ENCODE measurements around the gene CDK10.
"Not testable (repeated sequence)": the region's sequence is repeated elsewhere in the genome, so short reads cannot be mapped to it uniquely, and the experiment has no call there.

CDK10 gene

GRCh38 chr16:89658221-89658879, 28.1 kb upstream of the CDK10 start:
- TF ChIP-seq, protein P1, sequence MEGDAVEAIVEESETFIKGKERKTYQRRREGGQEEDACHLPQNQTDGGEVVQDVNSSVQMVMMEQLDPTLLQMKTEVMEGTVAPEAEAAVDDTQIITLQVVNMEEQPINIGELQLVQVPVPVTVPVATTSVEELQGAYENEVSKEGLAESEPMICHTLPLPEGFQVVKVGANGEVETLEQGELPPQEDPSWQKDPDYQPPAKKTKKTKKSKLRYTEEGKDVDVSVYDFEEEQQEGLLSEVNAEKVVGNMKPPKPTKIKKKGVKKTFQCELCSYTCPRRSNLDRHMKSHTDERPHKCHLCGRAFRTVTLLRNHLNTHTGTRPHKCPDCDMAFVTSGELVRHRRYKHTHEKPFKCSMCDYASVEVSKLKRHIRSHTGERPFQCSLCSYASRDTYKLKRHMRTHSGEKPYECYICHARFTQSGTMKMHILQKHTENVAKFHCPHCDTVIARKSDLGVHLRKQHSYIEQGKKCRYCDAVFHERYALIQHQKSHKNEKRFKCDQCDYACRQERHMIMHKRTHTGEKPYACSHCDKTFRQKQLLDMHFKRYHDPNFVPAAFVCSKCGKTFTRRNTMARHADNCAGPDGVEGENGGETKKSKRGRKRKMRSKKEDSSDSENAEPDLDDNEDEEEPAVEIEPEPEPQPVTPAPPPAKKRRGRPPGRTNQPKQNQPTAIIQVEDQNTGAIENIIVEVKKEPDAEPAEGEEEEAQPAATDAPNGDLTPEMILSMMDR (IDR thresholded peaks at IDR 0.05; ENCODE audit: low read depth, low read length) = no peak
- no peak for TF ChIP-seq EZH2phosphoT487 (IDR thresholded peaks at IDR 0.05; ENCODE audit: low read depth)
- no peaks in the 10 kb centered on the region for H4K20me1 ChIP-seq (ENCODE audit: insufficient read depth, low read length)
- peak overlapping the region; percentile 95 for H3K9ac ChIP-seq (ENCODE audit: low read length)
- peaks cover 17% of the 10 kb centered on the region for H3K36me3 ChIP-seq (replicated peaks; ENCODE audit: low read depth, low read length)
- no peaks in the 10 kb centered on the region for H3K27me3 ChIP-seq (ENCODE audit: low read depth, low read length)
- peak overlapping the region; percentile 81 for H2AFZ ChIP-seq (ENCODE audit: low read depth, low read length)
- H3K79me2 ChIP-seq (ENCODE audit: low read length) = peaks cover 44% of the 10 kb centered on the region
- peaks cover 10% of the 10 kb centered on the region for H3K4me1 ChIP-seq (ENCODE audit: low read length)
- no peaks in the 10 kb centered on the region for H3K9me3 ChIP-seq (ENCODE audit: insufficient read depth, low read length)
- peak overlapping the region; percentile 87 for H3K4me2 ChIP-seq (ENCODE audit: low read length)
- peak overlapping the region; percentile 41 for H3K27ac ChIP-seq (ENCODE audit: low read length)
- peak overlapping the region; percentile 95 for H3K4me3 ChIP-seq (ENCODE audit: low read length)

DNA sequence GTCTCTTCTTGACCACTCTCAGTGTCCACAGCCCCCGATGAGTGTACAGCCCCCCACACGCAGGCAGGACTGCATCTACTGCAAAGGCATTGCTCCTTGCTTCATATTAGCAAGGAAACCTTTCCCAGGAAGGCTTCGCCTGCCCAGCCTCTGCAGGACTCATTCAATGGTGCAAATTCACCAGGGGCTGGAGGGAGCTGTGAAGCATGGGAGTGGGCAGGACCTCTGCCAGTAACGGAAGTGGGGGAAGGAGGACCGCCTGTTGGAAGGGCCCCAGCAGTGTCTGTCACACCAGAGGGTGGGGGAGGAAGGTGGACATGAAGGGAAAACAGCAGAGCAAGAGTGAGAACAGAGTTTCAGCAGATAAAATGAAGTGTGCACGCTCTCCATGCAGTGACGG, 26.3 kb upstream of the CDK10 start:
- no peak overlapping the region for H3K27ac ChIP-seq (ENCODE audit: low read length)
- peaks cover 32% of the 10 kb centered on the region for H3K79me2 ChIP-seq (ENCODE audit: low read length)
- H2AFZ ChIP-seq (ENCODE audit: low read depth, low read length) = no peak overlapping the region
- no peak overlapping the region for H3K4me2 ChIP-seq (ENCODE audit: low read length)
- H3K9ac ChIP-seq (ENCODE audit: low read length) = no peak overlapping the region
- peaks cover 17% of the 10 kb centered on the region for H3K36me3 ChIP-seq (replicated peaks; ENCODE audit: low read depth, low read length)
- TF ChIP-seq, protein P1 (IDR thresholded peaks at IDR 0.05; ENCODE audit: low read depth, low read length) = no peak
- no peak for TF ChIP-seq EZH2phosphoT487 (IDR thresholded peaks at IDR 0.05; ENCODE audit: low read depth)
- H4K20me1 ChIP-seq (ENCODE audit: insufficient read depth, low read length) = no peaks in the 10 kb centered on the region
- no peaks in the 10 kb centered on the region for H3K9me3 ChIP-seq (ENCODE audit: insufficient read depth, low read length)
- H3K4me3 ChIP-seq (ENCODE audit: low read length) = no peak overlapping the region
- no peaks in the 10 kb centered on the region for H3K27me3 ChIP-seq (ENCODE audit: low read depth, low read length)
- peaks cover 10% of the 10 kb centered on the region for H3K4me1 ChIP-seq (ENCODE audit: low read length)

GRCh38 chr16:89661215-89661614, 25.3 kb upstream of the CDK10 start:
- Histone ChIP-seq H4K20me1 (ENCODE audit: insufficient read depth, low read length) (no peaks in the 10 kb centered on the region), H3K9ac (ENCODE audit: low read length) (no peak overlapping the region), H3K4me3 (ENCODE audit: low read length) (no peak overlapping the region), H3K27me3 (ENCODE audit: low read depth, low read length) (no peaks in the 10 kb centered on the region), H3K9me3 (ENCODE audit: insufficient read depth, low read length) (no peaks in the 10 kb centered on the region), H3K27ac (ENCODE audit: low read length) (no peak overlapping the region), H3K79me2 (ENCODE audit: low read length) (peaks cover 22% of the 10 kb centered on the region), H2AFZ (ENCODE audit: low read depth, low read length) (no peak overlapping the region), H3K4me2 (ENCODE audit: low read length) (no peak overlapping the region), H3K4me1 (ENCODE audit: low read length) (peaks cover 10% of the 10 kb centered on the region), H3K36me3 (replicated peaks; ENCODE audit: low read depth, low read length) (peaks cover 17% of the 10 kb centered on the region)
- no peak for TF ChIP-seq EZH2phosphoT487 (IDR thresholded peaks at IDR 0.05; ENCODE audit: low read depth)
- TF ChIP-seq, protein P1 (IDR thresholded peaks at IDR 0.05; ENCODE audit: low read depth, low read length) = no peak

GRCh38 chr16:89664238-89664637, 22.3 kb upstream of the CDK10 start:
- not testable (repeated sequence) for H2AFZ ChIP-seq (ENCODE audit: low read depth, low read length); H3K4me1 ChIP-seq (ENCODE audit: low read length); H3K4me3 ChIP-seq (ENCODE audit: low read length); H3K79me2 ChIP-seq (ENCODE audit: low read length); H3K9me3 ChIP-seq (ENCODE audit: insufficient read depth, low read length); H3K4me2 ChIP-seq (ENCODE audit: low read length); H3K27me3 ChIP-seq (ENCODE audit: low read depth, low read length); H3K27ac ChIP-seq (ENCODE audit: low read length); H3K9ac ChIP-seq (ENCODE audit: low read length); H4K20me1 ChIP-seq (ENCODE audit: insufficient read depth, low read length)
- peaks cover 17% of the 10 kb centered on the region for H3K36me3 ChIP-seq (replicated peaks; ENCODE audit: low read depth, low read length)

Measured in OCI-LY3 (cell line).